B cell (primary cell): Measurements from ENCODE around the gene DRP2.

Experiments
- EZH2 ChIP-seq: IDR thresholded peaks from 2 replicates; pipeline ENCODE4 v1.6.1; 2012; ENCODE audit warnings: borderline replicate concordance, low read depth, mild to moderate bottlenecking, moderate library complexity, low read length; ENCODE audit not compliant: insufficient read depth, poor library complexity, severe bottlenecking
- TF ChIP-seq, protein P1 (sequence below): fragments of 200-600 bp; IDR thresholded peaks from one replicate; pipeline ENCODE4 v1.8.0; 2022; ENCODE audit warnings: antibody characterized with exemption, mild to moderate bottlenecking

DNA sequence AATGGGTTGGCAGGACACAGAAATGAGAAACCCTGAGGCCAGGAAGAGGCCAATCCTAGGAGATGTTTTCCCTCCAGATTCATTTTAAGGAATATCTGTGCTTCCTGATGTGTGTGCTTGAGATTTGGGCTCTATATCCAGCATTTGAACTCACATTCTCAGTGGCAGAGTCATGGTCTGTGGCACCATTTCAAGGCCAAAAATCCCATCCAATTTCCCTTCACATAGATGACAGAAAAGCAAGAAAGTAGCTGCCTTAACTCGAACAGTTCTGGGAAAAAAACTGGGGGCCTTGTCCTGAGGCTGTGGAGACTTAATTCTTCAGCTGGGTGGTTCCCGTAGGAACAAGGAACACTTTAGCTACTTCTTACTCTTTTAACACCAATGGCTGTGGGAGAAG lies 44.2 kb downstream of the DRP2 start:
- TF ChIP-seq, protein P1, sequence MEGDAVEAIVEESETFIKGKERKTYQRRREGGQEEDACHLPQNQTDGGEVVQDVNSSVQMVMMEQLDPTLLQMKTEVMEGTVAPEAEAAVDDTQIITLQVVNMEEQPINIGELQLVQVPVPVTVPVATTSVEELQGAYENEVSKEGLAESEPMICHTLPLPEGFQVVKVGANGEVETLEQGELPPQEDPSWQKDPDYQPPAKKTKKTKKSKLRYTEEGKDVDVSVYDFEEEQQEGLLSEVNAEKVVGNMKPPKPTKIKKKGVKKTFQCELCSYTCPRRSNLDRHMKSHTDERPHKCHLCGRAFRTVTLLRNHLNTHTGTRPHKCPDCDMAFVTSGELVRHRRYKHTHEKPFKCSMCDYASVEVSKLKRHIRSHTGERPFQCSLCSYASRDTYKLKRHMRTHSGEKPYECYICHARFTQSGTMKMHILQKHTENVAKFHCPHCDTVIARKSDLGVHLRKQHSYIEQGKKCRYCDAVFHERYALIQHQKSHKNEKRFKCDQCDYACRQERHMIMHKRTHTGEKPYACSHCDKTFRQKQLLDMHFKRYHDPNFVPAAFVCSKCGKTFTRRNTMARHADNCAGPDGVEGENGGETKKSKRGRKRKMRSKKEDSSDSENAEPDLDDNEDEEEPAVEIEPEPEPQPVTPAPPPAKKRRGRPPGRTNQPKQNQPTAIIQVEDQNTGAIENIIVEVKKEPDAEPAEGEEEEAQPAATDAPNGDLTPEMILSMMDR: no peak
- TF ChIP-seq EZH2: no peak
